GM21447 (cell line): ENCODE results near the gene KRT84.

Source experiments
- ATAC-seq: cut with Tn5 transposase; IDR thresholded peaks from one replicate; pipeline ENCODE4 v1.9.1; 2021; ENCODE audit not compliant: unreplicated experiment

Gene KRT84, protein sequence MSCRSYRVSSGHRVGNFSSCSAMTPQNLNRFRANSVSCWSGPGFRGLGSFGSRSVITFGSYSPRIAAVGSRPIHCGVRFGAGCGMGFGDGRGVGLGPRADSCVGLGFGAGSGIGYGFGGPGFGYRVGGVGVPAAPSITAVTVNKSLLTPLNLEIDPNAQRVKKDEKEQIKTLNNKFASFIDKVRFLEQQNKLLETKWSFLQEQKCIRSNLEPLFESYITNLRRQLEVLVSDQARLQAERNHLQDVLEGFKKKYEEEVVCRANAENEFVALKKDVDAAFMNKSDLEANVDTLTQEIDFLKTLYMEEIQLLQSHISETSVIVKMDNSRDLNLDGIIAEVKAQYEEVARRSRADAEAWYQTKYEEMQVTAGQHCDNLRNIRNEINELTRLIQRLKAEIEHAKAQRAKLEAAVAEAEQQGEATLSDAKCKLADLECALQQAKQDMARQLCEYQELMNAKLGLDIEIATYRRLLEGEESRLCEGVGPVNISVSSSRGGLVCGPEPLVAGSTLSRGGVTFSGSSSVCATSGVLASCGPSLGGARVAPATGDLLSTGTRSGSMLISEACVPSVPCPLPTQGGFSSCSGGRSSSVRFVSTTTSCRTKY

GRCh38 chr12:52385226-52385702 is at the start of gene KRT84:
Gene KRT84 (minus strand): TSS chr12:52385652. CDS start chr12:52385585, 67 bp downstream.
- no peak for ATAC-seq

DNA sequence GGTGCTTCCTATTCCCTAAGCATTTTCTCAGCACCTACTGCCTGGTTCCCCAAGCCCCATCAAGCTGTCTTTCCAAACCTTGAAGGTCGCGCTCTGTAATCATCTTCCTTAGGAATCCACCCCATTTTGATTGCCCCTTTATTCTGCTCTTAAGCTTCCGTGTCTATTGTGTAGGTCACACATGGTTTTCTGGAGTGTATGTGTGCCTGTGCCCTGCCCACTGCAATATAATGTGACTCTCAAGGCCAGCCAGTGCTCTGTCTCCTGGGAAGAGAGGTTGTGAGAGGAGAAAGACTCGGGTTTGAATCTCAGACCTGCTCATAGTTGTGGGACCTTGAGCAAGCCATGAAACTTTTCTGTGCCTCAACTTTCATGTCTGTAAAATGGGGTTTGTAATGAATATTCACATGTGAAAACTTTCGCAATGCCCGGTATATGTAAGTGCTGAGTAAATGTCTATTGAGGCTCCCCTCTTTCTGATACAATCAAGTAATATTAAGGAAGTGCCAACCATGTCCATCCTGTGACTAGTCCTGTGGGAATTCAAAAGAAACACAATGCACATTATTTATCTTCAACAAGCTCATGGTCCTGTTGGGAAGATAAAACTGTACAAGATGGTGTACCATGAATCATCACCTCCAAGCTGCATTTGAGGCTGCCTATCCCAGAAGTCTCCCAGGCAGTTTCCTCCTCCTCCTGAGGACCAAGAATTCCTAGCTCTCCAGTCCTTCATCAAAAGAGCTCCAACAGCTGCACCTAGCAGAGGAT is 49.5 kb upstream of the KRT84 start:
- no peak for ATAC-seq

- ATAC-seq = no peak
These were observed 48.8 kb upstream of the KRT84 start, which contains the start of gene KRT75 for GRCh38 chr12:52434081-52434733. Gene KRT75 (minus strand): TSS chr12:52434371. CDS start chr12:52434304, 67 bp downstream.

DNA sequence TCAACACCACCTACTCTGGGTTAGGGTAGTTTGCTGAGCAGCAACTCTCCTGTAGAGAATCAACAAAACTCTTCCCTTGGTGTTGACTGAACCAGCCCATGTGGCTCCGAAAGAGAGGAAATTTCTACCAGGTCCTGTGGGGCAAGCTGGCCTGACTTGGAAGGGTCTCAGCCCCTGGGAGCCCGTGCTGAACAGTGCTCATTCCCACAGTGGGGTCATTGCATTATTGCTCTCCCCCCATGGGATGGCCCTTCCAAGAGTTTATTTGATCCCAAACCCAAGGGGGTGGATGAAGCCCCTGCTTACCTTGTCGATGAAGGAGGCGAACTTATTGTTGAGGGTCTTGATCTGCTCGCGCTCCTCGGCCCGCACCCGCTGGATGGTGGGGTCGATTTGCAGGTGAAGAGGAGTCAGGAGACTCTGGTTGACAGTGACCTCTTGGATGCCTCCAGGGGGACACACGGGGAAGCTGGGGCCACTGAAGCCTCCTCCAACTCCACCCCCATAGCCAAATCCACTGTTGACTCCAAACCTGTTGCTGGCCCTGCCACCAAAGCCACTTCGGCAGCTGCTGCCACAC is 48.1 kb upstream of the KRT84 start:
- ATAC-seq = no peak

DNA sequence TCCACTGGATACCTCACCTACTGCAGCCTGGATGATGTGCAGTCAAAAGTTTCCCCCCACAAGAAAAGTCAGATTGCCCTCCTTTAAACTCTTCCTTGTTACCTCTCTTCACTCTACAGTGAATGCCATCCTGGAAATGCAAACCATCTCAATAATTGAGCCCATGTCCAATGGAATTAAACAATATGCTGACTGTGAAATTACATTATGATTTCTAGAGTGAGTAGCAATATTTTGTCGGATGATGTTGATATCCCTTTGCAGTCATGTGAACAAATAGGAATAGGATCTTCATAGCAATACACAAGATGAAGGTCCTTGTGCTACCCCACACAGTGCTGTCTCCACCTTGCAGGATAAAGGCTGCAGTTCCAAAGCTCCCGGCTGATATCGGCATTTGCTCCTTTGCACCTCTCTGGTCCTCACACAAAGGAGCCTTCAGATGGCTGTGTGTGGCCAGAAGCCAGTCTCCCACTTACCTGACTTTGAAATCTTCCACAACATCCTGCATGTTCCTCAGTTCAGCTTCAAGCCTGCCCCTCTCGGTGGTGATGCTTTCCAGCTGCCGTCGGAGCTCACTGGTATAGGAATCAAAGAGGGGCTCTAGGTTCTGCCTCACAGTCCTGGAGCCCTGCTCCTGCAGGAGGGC is 47.2 kb upstream of the KRT84 start:
- no peak for ATAC-seq

GRCh38 chr12:52428121-52428520 is 42.7 kb upstream of the KRT84 start:
- no peak for ATAC-seq

- ATAC-seq = no peak
These were observed 41.6 kb upstream of the KRT84 start for GRCh38 chr12:52427083-52427482.

DNA sequence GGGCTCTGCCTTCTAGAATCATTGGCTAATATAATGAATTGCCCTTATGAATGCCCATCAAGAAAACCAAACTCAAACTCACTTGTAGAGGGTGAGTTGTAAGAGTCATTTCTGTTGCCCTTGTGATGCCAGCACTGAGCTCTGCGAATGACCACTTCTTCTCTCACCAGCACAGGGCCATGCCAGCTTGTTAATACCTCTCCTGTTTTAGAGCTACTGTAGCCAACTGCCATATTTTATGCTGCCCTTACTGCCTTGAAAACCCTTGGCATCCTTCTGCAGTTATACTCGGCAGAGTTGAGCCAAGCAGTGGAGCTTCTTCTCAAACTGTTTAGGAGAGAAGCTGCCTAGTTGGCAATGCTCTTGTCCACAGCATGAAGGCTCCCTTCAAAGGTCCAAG is 40.6 kb upstream of the KRT84 start:
- ATAC-seq = no peak

DNA sequence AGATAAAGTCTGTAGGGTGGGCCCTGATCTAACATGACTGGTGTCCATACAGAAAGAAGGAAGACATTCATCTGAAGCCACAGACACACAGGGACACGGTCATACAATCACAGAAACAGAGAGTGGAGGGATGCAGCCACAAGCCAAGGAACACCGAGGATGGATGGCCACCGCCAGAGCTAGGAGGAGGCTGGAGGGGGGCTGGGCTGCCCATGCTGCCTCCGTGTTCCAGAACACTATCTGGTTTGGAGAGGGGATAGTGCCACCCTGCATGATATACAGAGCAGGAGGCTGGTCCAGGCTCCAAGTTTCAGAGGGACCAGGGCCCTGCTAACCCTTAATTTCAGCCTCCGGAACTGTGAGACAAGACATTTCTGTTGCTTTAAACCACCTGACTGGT is 40.0 kb upstream of the KRT84 start:
- no peak for ATAC-seq

DNA sequence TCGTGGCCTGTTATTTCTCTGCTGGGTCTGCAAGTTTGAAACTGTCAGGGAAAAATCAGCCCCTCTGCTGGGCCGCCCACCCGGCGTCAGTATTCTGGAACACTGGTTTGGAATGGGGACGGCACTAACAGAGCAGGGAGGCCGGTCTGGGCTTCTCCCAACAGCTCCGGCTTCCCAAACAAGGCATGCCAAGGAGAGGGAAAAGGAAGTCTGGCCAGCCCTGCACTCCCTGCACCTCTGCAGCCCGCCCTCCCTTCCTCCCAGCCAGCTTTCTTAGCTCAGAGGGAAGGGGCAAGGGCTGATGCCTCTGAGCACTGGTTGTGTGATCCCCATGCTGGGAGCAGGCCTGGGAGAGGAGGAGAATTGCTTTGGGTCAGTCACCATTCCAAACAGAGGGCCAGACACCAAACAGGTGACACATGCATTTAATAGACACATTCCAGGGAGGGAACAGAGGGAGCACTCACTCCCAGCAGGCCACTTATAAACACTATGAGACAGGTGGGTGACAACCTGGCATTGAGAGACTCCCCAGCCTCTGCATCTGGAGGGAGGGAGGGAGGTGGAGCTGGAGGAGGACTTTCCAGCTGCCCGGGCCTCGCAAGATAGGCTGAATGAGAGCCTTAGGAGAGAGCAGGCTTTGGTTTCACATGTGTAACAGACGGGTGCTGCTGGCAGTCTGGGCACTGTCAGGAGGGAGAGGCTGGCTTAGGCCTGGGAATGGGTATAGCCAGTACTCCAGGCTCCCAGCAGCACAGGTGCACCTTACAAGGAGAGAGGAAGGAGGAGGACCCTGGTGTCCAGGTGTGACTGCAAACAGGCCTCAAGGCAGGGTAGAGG is 38.4 kb upstream of the KRT84 start:
- no peak for ATAC-seq

- no peak for ATAC-seq
These were observed 37.6 kb upstream of the KRT84 start for GRCh38 chr12:52423035-52423434.

DNA sequence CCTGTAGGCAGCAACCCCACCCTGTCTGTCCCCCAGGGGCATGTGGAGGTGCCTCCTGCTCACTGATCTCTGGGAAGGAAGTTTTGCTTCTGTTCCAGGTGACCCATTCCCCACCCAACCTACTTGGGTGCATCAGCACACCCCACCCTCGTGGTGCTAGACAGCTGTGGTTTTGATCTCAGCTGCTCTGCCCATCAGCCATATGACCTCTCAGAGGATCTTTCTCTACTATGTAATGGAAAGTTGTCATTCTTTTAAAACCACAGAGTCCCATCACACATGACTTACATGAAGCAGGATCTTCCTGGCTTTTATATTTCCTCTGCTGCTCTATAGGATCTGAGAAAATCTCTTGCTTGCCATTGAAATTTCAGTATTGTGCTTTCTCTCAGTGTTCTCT is 34.2 kb upstream of the KRT84 start:
- ATAC-seq = no peak

- ATAC-seq = no peak
These were observed 33.2 kb upstream of the KRT84 start for GRCh38 chr12:52418576-52419110.

- no peak for ATAC-seq
These were observed 32.3 kb upstream of the KRT84 start for GRCh38 chr12:52417740-52418139.

DNA sequence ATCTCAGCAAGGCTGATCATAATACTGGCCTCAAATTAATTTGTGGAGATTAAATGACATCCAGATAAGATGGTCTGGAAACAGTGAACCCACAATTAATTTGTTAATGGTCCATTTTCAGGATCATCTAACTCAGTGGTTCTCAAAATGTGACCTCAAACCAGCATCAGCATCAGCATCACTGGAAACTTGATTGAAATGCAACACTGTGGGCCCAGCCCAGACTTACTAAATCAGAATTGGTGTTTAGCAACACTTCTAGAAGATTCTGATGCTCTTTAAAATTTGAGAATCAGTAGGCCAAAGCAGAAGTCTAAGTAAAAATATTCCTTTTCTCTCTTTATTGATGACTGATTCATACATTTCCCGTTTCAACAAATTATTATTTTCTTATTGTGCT is 31.3 kb upstream of the KRT84 start:
- ATAC-seq = no peak

DNA sequence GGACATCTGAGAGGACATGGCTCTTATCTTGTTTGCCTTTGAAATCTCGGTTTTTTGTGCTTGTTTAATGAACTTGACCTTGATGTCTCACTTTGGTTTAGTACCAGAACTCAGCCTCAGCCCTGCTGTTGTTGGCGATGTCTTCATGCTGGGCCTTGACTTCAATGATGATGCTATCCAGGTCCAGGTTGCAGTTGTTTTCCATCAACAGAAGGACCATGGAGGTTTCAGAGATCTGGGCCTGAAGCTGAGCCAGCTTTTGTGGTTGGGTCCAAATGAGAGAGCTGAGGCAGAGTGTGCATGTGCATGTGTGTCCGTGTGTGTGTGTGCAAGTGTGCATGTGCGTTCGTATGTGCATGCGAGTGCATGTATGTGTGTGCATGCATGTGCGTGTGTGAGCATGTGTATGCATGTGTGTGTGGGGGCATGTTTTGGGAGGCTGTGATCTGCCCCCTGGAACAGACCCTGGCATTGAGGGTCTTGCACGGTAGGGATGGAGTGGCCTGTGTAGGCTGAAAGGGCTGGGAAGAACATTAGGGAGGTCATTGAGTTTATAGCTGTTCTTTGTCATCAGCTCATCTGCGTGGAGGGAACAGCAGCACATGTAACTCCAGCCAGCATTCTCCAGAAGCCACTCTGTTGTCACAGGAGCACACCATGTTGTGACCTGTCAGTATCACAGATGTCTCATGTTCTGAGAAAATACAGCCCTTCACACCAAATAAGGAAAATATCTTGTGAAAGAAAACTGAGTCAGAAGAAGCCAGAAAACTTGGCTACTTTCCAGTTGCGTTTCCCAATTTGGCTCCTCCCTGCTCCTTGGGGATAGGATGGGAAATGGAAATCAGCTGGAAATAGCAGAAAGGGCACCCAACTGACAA is 30.7 kb upstream of the KRT84 start:
- no peak for ATAC-seq

DNA sequence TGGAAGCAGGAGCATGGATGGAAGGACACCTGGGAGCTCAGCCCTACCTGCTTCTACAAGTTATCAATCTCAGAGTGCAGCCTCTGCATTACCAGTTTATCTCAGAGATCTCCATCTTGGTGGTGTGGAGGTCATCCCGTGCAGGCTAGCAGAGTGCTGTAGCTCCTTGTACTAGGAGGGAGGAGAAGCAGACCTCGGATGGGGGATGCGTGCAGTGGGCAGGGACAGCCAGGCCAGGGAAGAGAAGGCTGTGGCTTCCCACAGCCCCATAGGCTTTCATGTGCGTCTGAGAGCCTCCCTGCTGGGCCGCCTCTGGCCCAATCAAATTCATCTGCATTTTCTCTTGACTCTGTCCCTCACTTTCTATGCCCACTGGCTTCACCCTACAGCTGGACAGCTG is 29.5 kb upstream of the KRT84 start:
- ATAC-seq = no peak

- ATAC-seq = no peak
These were observed 28.4 kb upstream of the KRT84 start for GRCh38 chr12:52413782-52414345.
